Right forelimb (tissue), 1 donor: ENCODE measurements around the gene TMEM170A.
A peak's percentile ranks its signal among the peaks of the same experiment; 100 is the strongest.
"Not testable (repeated sequence)": the region's sequence is repeated elsewhere in the genome, so short reads cannot be mapped to it uniquely, and the experiment has no call there.

Experiments used
- DNase-seq: peaks from one replicate; pipeline ENCODE4 v3.0.0-alpha.2; 2018

TMEM170A gene

DNA sequence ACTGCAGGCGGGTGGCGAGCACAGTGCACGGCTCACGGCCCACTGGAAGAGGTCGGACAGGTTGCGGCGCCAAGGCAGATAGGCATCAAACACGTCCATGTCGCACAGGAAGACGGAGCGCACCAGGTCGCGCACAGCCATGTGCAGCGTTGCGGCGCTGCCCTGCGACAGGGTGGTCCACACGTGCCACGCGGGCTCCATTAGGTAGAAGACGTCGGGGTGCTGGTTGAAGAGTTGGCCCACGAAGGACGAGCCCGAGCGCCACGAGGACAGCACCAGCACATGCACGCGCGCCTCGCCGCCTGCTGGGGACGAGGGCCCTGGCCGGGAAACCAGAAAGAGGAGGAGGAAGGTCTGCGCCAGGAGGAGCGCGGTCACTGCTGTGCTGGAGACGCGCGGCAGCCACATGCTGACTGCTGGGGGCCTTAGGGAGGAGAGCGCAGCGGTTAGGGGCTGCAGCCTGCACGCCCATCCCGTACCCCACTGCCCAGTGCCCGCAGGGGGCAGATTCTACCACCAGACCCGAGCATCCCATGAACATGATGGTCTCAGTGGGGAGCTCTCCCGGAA, 15.0 kb upstream of the TMEM170A start:
- no peak for DNase-seq

- DNase-seq: no peak
These were observed 14.2 kb upstream of the TMEM170A start for GRCh38 chr16:75478480-75479345.

DNA sequence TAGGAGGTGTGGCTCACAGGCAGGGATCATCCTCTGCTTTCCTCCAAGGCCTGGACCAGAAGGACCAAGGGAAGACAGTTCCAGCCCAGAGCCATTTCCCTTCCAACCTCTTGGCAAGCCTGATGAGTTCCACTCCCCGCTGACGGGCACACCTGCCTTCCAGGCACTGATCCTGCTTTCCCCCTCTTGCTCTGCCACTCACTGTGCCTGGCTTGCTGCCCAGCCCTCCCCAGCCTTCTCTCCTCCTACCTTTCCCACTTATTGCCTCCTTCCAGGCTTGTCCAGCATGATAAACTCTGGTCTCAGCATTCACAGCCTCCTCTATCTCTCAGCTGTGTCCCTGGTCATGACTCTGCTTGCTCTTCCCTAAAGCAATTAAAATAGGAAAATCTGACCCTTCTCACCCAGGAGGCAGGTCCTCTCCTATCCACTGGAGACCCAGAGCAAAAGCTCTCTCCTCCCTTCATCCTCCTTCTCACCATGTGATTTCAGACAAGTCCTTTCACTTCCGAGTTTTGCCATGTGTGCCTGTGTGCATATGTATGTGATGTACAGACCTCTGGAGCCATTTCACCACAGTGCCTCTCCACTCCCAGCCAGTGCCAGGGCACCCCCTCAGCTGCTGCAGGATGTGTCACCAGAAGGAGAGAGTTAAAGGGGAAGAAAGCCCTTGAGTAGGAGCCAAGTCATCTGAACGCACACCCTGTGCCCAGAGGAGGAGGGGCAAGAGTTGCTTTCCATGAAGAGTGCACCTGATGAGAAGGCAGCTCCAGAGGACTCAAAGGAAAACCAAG, 13.4 kb upstream of the TMEM170A start:
- no peak for DNase-seq

GRCh38 chr16:75476817-75477216, 12.3 kb upstream of the TMEM170A start:
- no peak for DNase-seq

GRCh38 chr16:75475420-75475847, 10.9 kb upstream of the TMEM170A start:
- no peak for DNase-seq

DNA sequence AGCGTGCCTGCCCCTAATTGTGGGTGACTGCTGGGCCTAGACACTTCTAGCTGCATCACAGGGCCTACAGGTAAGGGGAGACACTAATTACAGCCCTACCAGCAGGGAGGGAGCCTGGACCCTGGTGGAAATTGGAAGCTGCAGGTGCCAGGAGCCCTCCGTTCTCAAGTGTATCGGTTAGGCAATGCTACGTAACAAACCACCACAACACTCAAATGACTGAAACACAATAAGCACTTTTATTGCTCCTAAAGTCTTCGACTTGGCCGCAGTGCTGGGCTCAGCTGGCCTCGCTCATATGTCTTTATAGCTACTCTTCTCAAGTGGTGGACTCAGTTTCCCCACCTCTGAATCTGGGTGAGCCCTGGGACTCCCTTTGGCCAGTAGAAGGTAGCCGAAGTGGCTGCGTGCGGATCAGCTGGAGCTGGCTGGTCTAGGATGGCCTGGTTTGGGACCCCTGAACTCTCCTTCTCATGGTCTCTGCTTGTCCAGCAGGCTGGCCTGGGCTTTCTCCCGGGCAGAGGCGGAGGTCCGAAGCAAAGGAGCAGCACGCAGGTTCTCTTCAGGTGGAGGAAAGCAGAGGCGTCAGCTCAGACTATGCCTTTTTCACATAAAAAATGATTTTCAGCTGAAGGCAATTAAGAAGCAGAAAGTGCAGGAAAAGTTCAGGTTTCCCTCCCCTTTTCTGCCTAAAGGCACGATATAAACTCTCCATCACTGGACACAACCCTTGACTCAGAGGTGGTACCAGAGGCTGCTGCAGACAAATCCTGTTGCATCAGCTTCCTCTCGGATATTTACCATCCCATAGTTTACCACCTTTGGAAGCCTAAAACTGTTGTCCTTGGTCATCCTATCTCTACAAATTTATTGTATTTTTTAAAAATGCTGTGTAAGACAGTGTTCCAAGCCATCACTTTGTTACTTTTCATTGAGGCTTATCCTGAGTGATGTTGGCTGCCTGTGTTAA, 8.7 kb upstream of the TMEM170A start:
- no peak for DNase-seq

DNA sequence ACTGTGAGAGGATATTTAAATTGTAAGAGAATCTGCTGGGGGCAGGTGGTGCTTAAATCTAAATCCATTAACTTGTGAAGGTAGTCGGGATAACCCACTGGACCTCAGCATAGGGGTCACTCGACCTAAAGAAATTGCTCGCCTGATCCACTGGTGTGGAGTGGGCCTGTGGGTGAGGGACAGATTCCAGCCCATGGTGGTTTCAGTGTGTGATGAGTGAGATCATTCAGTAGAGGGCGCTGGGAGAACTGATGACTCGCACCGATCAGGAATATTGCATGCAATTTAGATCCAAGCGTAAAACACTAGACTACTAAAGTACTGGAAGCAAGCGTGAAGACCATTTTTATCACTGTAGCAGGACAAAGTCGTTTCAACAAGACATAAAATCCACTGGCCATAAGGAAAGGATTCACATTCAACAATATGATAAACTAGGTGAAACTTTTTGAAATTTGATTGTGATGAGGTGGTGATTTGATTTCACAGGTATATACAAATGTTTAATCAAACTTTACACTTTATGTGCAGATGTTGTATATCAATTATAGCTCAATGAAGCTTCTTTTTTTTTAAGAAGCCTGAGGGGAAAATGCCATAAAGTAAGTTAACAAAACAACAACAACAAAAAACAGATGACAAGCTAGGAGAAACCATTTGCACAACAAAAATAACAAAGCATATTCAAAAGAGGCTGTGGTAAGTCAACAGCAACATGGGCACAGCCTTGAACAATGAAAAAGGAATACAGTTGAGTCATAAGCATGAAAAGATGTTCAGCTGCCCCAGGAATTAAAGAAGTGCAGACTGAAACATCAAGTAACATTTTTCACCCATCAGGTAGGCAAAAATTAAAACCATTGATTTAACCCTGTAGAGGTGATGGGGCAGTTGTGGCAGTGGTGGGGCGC, 7.5 kb upstream of the TMEM170A start:
- DNase-seq: peak; percentile 61

DNA sequence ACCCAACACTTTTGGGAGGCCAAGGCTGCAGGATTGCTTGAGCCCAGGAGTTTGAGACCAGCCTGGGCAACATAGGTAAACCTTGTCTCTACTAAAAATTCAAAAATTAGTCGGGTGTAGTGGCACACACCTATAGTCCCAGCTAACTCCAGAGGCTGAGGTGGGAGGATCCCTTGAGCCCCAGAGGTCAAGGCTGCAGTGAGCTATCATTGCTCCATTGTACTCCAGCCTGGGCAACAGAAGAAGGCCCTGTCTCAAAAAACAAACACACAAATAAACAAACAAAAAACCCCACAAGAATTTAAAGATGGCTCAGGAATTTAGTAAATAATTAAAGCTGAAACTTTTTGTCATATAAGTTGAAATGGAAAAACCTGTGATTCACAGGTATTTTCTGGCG, 2.3 kb upstream of the TMEM170A start:
- no peak for DNase-seq

- peak; percentile 71 for DNase-seq
These were observed 934 bp downstream of the TMEM170A start for GRCh38 chr16:75463389-75464121.

DNA sequence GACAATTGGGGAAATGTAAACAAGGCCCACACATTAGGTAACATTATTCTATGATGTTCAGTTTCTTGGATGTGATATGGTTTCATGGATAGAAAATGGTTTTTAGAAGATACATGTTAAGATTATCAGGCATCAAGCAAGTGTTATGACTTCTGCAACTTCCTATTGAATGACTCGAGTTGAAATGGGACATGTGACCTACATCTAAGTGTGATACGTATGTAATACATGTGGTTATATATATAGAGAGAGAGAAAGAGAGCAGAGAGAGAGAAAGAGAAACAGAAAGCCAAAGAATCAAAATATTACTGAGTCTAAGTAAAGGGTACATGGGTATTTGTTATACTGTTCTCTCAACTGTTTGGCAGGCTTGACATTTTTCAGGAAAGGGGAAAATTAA, 1.7 kb downstream of the TMEM170A start:
- no peak for DNase-seq

GRCh38 chr16:75461575-75461974, 2.9 kb downstream of the TMEM170A start:
- no peak for DNase-seq

- DNase-seq: peak; percentile 78
These were observed 4.0 kb downstream of the TMEM170A start for GRCh38 chr16:75460446-75460845.

GRCh38 chr16:75459691-75460090, 4.8 kb downstream of the TMEM170A start:
- no peak for DNase-seq

GRCh38 chr16:75458439-75458838, 6.0 kb downstream of the TMEM170A start:
- DNase-seq: no peak

- no peak for DNase-seq
These were observed 6.5 kb downstream of the TMEM170A start for GRCh38 chr16:75458029-75458428.

- no peak for DNase-seq
These were observed 6.9 kb downstream of the TMEM170A start for GRCh38 chr16:75457485-75458021.

- DNase-seq: no peak
These were observed 7.5 kb downstream of the TMEM170A start for GRCh38 chr16:75456971-75457370.

GRCh38 chr16:75456486-75456885, 8.0 kb downstream of the TMEM170A start:
- not testable (repeated sequence) for DNase-seq

DNA sequence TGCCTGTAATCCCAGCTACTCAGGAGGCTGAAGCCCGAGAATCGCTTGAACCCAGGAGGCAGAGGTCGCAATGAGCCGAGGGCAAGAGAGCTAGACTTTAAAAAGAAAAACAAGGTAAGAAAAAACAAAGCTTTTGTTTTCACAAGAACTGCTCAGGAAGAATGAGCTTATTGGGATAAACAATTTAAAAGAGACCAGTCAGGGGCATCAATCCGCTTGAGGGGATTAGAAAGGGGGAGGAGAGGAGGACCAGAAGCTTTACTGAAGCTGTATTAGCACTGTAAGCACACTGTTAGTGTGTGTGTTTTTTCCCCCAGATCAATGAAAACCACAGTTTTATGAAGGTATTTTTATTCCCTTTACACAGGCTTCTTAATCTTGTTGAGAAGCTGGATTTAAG, 8.8 kb downstream of the TMEM170A start:
- DNase-seq: no peak

DNA sequence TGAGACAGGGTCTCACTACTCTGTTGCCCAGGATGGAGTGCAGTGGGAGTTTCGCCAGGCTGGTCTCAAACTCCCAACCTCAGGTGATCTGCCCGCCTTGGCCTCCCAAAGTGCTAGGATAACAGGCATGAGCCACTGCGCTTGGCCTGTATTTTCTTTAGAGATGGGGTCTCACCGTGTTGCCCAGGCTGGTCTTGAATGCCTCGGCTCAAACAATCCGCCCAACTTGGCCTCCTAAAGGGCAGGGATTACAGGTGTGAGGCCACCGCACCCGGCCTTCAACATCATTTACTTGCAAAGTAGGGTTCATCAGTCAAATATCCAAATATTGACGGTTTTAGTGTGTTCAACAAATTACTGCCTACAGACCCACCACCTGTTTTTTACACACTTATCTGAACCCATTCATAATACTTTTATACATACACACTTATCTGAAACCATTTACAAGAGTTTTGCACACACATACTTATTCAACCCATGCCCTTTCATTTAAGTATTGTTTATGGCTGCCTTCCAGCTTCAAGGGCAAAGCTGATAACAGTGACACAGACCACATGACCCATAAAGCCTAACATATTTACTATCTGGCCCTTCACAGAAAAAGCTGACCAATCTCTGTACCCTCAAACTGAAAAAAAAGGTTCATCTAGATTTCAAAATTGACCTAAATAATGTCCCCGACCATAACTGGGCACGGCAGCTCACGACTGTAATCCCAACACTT, 11.9 kb downstream of the TMEM170A start:
- DNase-seq: no peak
